HEK293 (cell line): ENCODE measurements around the gene MAGEA2.
"Not testable (repeated sequence)": the region's sequence is repeated elsewhere in the genome, so short reads cannot be mapped to it uniquely, and the experiment has no call there.

Experiments
- YY1 ChIP-seq: fragments of 450-650 bp; formaldehyde crosslinking; IDR thresholded peaks from 2 replicates; pipeline ENCODE4 v1.5.1; 2018; ENCODE audit warnings: missing biosample characterization, missing genetic modification characterization
- ZNF157 ChIP-seq: fragments of 450-650 bp; formaldehyde crosslinking; IDR thresholded peaks from 2 replicates; pipeline ENCODE4 v1.5.1; 2016; ENCODE audit warnings: missing biosample characterization, missing genetic modification characterization
- ZNF175 ChIP-seq: fragments of 450-650 bp; formaldehyde crosslinking; IDR thresholded peaks from 2 replicates; pipeline ENCODE4 v1.5.1; 2016; ENCODE audit warnings: missing biosample characterization, missing genetic modification characterization
- ZNF391 ChIP-seq: fragments of 450-650 bp; formaldehyde crosslinking; IDR thresholded peaks from 2 replicates; pipeline ENCODE4 v1.5.1; 2016; ENCODE audit warnings: low read depth, missing biosample characterization, missing genetic modification characterization, borderline replicate concordance
- TF ChIP-seq, protein P1 (sequence below): fragments of 450-650 bp; formaldehyde crosslinking; IDR thresholded peaks from 2 replicates; pipeline ENCODE4 v1.5.1; 2016; ENCODE audit warnings: missing biosample characterization, missing genetic modification characterization, borderline replicate concordance

DNA sequence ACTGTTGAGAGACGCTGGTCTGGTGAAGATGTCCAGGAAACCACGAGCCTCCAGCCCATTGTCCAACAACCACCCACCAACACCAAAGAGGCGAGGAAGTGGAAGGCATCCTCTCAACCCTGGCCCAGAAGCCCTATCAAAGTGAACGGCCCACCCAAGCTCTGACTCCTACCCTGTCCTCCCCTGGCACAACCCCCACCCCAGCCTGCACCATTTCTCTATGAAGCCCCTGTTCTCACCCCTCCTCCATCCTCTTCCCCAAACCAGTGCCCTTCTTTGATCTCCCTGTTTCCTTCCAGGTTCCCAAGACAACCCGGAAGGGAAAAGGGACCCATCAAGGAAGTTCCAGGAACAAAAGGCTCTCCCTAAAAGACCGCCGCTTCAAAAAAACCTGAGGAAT lies 5.9 kb upstream of the MAGEA2 start:
- TF ChIP-seq, protein P1, sequence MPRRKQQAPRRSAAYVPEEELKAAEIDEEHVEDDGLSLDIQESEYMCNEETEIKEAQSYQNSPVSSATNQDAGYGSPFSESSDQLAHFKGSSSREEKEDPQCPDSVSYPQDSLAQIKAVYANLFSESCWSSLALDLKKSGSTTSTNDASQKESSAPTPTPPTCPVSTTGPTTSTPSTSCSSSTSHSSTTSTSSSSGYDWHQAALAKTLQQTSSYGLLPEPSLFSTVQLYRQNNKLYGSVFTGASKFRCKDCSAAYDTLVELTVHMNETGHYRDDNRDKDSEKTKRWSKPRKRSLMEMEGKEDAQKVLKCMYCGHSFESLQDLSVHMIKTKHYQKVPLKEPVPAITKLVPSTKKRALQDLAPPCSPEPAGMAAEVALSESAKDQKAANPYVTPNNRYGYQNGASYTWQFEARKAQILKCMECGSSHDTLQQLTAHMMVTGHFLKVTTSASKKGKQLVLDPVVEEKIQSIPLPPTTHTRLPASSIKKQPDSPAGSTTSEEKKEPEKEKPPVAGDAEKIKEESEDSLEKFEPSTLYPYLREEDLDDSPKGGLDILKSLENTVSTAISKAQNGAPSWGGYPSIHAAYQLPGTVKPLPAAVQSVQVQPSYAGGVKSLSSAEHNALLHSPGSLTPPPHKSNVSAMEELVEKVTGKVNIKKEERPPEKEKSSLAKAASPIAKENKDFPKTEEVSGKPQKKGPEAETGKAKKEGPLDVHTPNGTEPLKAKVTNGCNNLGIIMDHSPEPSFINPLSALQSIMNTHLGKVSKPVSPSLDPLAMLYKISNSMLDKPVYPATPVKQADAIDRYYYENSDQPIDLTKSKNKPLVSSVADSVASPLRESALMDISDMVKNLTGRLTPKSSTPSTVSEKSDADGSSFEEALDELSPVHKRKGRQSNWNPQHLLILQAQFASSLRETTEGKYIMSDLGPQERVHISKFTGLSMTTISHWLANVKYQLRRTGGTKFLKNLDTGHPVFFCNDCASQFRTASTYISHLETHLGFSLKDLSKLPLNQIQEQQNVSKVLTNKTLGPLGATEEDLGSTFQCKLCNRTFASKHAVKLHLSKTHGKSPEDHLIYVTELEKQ (tag by site-specific recombination), result not testable (repeated sequence)
- not testable (repeated sequence) for TF ChIP-seq ZNF175 (tag by site-specific recombination); YY1; ZNF157 (tag by site-specific recombination); ZNF391 (tag by site-specific recombination)
